ENCODE measurements around the gene MS4A3.

MS4A3 gene

DNA sequence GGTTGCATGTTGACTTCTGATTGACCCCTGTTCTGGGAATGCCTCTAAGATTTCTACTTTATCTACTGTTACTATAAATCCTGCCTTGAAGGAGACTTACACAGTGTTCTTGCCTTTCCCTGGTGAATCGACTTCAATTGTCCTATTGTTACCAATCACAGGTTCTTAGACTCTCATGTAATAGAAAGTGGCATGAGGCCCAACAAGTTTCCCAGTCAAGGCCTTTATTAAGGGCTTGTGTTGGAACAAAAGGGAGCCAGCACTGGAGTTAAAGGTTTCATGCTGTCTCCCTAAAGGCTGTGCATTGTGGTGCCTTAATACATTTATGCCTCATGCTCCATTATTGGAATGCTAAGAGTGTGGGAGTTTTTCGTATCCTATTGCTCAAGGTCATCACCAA, 55.3 kb downstream of the MS4A3 start:
- in situ Hi-C loops (cut with HindIII; ENCODE audit: low sequenced_read_pairs), result no loop called here
- TF ChIP-seq, protein P1, sequence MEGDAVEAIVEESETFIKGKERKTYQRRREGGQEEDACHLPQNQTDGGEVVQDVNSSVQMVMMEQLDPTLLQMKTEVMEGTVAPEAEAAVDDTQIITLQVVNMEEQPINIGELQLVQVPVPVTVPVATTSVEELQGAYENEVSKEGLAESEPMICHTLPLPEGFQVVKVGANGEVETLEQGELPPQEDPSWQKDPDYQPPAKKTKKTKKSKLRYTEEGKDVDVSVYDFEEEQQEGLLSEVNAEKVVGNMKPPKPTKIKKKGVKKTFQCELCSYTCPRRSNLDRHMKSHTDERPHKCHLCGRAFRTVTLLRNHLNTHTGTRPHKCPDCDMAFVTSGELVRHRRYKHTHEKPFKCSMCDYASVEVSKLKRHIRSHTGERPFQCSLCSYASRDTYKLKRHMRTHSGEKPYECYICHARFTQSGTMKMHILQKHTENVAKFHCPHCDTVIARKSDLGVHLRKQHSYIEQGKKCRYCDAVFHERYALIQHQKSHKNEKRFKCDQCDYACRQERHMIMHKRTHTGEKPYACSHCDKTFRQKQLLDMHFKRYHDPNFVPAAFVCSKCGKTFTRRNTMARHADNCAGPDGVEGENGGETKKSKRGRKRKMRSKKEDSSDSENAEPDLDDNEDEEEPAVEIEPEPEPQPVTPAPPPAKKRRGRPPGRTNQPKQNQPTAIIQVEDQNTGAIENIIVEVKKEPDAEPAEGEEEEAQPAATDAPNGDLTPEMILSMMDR (IDR thresholded peaks at IDR 0.05; ENCODE audit: low read depth, low read length), result no peak
- H3K4me3 ChIP-seq (ENCODE audit: low read depth, low read length), result no peak overlapping the region
- no peak for DNase-seq (ENCODE audit: low read depth, low spot score)

DNA sequence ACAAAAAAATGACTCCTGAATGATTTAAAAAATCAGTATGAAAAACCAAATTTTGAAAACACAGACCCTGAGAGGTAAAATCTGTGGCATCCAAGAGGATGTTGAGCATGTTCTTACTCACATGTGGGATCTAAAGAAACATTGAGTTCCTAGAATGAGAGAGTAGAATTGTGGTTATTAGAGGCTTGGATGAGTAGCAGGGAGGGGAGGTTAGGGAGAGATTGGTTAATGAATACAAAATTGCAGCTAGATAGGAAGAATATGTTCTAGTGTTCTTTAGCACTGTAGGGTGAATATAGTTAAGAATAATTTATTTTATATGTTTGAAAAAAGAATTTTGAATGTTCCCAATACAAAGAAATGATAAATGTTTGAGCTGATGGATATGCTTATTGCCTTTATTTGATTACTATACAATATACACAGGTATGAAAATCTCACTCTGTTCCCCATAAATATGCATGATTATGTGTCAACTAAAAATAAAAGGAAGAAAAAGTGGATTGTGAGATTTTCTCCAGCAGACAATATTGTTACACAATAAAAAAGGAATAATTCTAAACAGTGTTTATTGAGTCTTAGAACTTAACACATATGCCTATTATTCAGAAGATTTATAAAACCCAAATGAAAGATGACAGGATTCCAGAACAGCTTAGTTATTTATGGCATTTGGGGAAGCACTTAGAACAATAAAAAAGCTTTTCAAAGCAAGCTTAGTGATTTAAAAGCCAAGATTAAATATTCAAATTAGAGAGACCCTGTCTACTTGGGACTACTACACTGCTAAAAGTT, 60.7 kb downstream of the MS4A3 start:
- no peak overlapping the region for H3K4me3 ChIP-seq (ENCODE audit: low read depth, low read length)
- in situ Hi-C loops (cut with HindIII; ENCODE audit: low sequenced_read_pairs), result no loop called here
- TF ChIP-seq, protein P1 (IDR thresholded peaks at IDR 0.05; ENCODE audit: low read depth, low read length), result no peak
- DNase-seq (ENCODE audit: low read depth, low spot score), result no peak

DNA sequence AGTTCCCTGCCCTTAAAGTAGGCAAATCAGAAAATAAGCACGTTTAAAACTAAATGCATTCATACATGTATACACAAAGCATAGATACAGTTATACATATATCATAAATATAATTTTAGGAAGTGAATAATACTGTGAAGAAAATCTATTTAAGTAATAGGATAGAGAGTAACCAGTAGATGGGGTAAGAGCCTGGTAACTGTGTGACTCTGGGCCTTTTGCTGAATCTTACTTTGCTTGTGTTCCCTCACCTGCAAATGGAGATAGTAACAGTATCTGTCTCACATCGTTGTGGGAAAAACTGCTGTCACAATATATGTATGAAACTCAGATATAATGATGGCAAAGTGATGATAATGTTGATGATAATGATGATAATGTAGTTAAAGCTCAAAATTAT, 61.9 kb downstream of the MS4A3 start:
- TF ChIP-seq, protein P1 (IDR thresholded peaks at IDR 0.05; ENCODE audit: low read depth, low read length), result no peak
- in situ Hi-C loops (cut with HindIII; ENCODE audit: low sequenced_read_pairs), result no loop called here
- H3K4me3 ChIP-seq (ENCODE audit: low read depth, low read length), result no peak overlapping the region
- no peak for DNase-seq (ENCODE audit: low read depth, low spot score)

DNA sequence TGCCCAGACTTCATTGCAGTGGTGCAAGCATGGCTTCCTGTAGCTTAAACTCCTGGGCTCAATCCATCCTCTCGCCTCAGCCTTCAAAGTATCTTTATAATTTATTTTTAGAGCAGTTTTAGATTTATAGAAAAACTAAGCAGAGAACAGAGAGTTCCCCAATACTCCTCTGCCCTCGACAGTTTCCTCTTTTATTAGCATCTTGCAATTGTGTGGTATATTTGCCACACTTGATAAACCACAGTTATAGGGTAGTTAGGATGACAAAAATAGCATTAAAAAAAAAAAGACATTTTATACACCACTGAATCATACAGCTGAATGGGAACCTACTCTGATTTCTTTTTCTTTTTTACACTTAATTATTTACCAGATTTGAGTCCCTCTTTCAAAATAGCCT, 63.2 kb downstream of the MS4A3 start:
- TF ChIP-seq, protein P1 (IDR thresholded peaks at IDR 0.05; ENCODE audit: low read depth, low read length), result no peak
- in situ Hi-C loops (cut with HindIII; ENCODE audit: low sequenced_read_pairs), result no loop called here
- no peak for DNase-seq (ENCODE audit: low read depth, low spot score)
- H3K4me3 ChIP-seq (ENCODE audit: low read depth, low read length), result no peak overlapping the region

Data from astrocyte of the spinal cord (primary cell).